ENCODE data around the gene MARCHF11.

DNA sequence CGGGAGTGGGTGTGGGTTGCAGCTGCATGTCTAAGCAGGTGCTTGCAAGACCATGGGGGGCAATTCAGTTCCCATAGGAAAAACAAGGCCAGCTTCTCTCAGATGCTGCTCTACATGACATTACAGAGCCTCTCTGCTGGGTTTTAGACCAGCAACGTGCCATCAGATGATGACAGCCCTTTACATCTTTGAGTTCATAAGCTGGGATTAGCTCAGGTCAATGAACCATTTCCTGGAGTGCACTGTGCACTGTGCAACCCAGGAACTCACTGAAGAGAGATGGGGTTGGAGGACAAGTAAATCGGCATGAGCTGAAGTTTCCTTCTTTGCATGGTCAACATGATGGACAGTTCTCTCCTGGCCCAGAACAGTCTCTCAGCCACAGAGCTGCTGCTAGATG, 160.6 kb downstream of the MARCHF11 start:
- no peak for TF ChIP-seq SUZ12 (IDR thresholded peaks at IDR 0.05; ENCODE audit: extremely low read depth, insufficient read depth, insufficient read length)
- no peak for TF ChIP-seq ZNF274 (IDR thresholded peaks at IDR 0.05; ENCODE audit: low read depth, low read length)
